Activated CD8-positive, alpha-beta memory T cell treated with anti-CD3 and anti-CD28 coated beads for 36 hours (primary cell): ENCODE results near the gene OR2M2. TPM values are rescaled to one million over a fixed set of nuclear protein-coding genes. Genes with fewer than 3 reads are reported as not detected.

ENCODE experiments used
- CTCF ChIA-PET: fragments of 350-600 bp; sonication (Branson Sonifier 250); formaldehyde crosslinking; loops from one replicate; lab custom pipeline; 2021; ENCODE audit warnings: antibody characterized with exemption; lab: Charles Lee
- POLR2A ChIA-PET: fragments of 350-600 bp; sonication (Branson Sonifier 250); formaldehyde crosslinking; loops from one replicate; lab custom pipeline; 2021; ENCODE audit warnings: antibody characterized with exemption; lab: Charles Lee
- total RNA-seq, 2 experiments: library from RNA; stranded (reverse); gene quantifications; one replicate each; pipeline ENCODE4 v1.2.3, GENCODE V29; 2021

The OR2M2 gene, protein sequence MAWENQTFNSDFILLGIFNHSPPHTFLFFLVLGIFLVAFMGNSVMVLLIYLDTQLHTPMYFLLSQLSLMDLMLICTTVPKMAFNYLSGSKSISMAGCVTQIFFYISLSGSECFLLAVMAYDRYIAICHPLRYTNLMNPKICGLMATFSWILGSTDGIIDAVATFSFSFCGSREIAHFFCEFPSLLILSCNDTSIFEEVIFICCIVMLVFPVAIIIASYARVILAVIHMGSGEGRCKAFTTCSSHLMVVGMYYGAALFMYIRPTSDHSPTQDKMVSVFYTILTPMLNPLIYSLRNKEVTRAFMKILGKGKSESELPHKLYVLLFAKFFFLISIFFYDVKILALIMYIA
- total RNA-seq, result not detected

DNA sequence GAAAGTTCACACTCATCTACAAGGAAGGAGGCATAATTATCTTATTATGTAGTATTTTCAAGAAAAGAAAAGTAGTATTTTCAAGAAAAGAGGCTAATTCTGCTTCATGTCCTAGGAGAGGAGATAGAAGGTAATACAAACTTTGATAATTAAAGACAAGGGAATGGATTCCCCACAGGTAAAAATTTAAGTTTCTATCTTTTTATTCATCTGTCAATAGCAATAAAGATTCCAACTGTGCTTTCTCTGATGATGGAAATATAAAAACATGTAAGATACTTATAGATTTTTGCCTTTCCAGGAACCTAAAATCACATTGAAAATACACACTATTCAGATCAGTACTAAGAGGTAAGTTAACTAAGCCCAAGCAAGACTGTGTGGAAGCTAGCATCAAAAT is at the start of gene OR2M2:
Gene OR2M2, plus strand, starts transcription at position 301 of the 400 bp plus-strand sequence. CDS start 5,165 bp downstream, outside the sequence.
- ChIA-PET POLR2A (no interaction called here), CTCF (no interaction called here)

DNA sequence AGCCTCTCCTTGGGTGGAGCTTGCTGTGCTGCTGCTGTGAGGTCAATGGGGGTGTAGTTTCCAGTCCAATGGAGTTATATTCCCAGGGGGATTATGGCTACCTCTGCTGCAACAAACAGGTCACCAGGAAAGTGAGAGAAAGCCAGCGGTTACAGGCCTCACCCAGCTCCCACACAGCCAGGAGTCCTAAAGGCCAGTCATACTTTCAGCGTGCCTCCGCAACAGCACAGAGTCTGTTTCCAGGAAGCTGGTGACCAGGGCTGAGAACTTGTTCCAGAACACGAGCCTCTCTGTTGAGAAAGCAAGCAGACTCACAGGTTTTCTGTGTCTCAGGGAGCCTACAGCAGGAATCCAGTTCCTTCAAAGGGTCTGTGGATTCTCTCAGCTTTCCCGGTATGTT is 47.0 kb upstream of the OR2M2 start:
- POLR2A ChIA-PET, result no interaction called here
- CTCF ChIA-PET, result no interaction called here

DNA sequence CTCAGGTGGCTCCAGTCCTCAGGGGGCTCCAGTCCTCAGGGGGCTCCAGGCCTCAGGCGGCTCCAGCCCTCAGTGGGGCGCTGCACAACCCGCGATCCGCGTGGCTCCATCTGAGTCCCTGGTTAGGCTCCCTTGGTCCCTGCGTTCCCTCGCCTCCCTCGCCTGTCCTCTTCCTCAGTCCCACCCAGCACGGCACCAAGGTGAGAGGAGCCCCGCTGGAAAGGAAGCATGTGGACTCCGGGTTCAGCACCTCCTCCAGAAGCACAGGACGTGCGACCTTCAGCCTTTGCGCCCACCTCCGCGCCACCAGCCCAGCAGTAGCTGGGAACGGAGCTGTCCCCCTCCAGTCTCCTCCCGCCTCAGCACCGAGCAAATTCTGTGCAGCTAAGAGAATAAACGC is 37.8 kb upstream of the OR2M2 start:
- CTCF ChIA-PET, result no interaction called here
- POLR2A ChIA-PET, result no interaction called here

DNA sequence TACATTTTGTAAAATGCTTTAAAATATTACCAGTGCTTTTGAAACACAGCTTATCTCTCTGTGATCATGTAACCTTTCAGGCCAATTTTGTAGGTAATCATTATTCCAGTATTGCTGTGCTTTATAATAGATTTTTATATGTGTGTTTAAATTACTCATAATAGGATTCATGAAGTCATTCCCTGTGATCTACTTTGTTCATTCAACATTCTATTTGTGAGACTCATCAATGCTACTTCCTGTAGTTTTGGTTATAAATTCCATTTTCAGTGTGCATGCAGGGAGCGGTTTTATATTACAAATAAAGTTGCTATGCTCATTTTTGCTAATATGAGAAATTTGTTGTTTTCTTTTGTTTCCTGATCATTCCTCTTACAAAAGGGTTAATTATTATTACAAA is 33.8 kb upstream of the OR2M2 start:
- POLR2A ChIA-PET, result no interaction called here

DNA sequence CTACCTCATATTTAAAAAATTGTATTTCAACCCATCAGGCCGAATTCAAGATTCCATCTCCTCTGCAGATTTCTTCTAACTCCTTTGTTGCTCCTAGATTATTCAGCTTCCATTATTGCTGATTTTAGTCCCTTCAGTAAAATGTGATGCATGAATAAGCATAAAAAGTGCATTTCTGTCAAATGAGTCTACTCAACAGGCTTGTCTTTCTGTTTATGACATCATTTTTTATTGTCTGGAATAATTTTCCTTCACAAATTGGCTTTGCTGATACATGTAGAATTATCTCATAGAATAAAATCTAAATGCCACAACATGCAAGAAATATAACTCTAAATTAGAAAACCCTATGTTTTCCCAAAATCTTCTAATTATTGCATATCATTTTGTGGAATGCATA is 31.3 kb upstream of the OR2M2 start:
- CTCF ChIA-PET, result no interaction called here
- POLR2A ChIA-PET, result no interaction called here

More for the DNA sequence above, 33.8 kb upstream of the OR2M2 start:
- CTCF ChIA-PET, result no interaction called here

DNA sequence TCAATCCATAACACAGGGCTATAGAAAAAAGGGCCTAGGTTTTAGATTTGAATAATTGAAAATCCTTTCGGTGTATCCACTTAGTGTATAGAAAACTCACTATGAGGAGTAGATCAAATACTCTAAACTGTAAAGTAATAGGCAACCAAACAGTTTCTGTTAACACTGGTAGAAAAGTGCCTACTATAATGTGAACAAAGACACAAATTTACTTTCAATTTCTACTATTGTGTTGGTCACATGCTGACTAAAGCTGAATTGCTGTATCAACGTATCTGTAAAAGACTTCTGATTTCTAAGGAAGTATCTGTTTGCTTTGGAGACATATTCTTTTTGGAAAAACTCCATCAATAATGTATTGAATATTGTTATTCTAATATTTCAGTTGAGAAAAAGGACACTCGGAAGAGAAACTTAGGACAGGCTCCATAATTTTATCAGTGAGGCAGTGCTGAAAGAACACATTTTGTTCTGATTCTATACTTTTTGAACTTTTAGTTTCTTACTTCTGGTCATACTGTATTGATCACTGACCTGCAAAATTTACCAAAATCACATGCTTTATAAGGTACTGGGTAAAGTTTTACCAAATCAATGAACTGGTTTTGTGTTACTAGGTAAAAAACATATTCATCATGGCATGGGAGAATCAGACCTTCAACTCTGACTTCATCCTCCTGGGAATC is 30.0 kb upstream of the OR2M2 start, which contains the start of gene OR2M5:
Gene OR2M5, plus strand, starts transcription at position 636 of the 686 bp plus-strand sequence. Its CDS starts 0 bp downstream, at position 636.
- POLR2A ChIA-PET, result no interaction called here
- CTCF ChIA-PET, result no interaction called here

DNA sequence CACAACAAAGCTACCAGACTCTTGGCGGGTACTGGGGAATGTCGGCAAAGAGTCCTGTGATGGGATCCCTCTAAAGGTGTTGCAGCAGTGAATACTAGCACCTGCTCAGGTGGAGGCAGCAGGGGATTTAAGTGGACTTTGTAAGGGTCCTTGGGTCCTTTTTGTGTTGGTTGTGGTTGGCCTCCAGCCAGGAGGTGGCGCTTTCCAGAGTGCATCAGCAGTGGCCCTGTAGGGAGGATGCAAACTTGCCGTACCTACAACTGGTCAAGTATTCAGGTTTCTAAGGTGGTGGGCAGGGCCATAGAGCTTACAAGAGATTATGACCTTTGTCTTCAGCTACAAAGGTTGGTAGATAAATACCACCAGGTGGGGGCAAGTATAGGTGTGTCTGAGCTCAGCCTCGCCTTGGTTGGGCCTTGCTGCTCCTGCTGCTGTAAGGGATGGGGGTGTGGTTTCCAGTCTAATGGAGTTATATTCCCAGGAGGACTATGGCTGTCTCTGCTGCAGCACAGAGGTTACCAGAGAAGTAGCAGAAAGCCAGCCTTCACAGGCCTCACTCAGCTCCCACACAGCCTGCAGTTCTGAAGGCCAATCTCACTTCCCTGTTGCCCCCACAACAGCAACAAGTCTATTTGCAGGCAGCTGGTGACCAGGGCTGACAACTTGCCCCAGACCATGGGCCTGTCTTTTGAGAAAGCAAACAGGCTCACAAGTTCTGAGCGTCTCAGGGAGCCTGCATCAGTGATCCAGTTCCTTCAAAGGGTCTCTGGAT is 22.4 kb upstream of the OR2M2 start:
- CTCF ChIA-PET, result no interaction called here
- POLR2A ChIA-PET, result no interaction called here

DNA sequence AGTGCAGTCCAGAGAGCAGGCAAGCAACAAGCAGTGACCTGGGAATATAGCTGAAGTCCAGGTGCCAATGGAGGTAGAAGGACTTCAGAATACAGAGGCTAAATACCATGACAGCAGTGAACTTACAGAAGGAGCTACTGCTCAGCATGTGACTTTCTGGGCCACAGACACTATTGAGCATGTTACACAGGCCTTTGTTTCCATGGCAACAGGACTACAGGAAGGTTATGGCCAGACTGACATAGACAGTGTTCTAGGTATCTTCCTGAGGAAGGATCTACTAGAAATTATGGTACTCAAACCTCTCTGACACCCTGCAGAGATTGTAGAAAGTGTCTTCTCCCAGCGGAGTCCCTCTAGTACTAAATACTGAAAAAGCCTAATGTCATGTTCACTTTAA is 18.7 kb upstream of the OR2M2 start:
- POLR2A ChIA-PET, result no interaction called here

DNA sequence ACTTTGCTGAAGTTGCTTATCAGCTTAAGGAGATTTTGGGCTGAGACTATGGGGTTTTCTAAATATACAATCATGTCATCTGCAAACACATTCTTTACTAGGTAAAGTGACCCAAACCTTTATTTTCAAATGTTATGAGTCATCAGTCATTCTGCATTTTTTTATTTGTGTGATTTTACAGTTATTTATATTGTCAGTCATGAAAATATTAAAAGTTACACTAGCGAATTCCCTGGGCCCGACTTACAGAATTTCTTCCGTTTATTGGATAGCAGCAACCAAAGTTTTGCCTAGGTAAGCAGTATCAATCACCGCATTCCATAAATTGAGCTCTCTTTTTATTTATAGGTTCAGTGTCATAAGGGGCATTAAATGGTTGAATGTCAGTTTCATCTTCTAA is 15.9 kb upstream of the OR2M2 start:
- CTCF ChIA-PET, result no interaction called here
- POLR2A ChIA-PET, result no interaction called here

More for the DNA sequence above, 18.7 kb upstream of the OR2M2 start:
- CTCF ChIA-PET, result no interaction called here

DNA sequence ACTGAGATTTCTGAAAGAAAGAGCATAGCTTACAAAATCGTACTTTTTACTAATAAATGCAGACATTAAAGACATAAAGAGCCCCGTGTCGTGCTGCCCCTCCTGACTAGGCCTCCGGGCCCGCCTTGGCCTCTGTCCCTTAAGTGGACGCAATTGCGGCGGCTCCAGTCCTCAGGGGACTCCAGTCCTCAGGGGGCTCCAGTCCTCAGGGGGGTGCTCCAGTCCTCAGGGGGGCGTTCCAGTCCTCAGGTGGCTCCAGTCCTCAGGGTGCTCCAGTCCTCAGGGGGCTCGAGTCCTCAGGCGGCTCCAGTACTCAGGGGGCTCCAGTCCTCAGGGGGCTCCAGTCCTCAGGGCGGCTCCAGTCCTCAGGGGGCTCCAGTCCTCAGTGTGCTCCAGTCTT is 10.6 kb upstream of the OR2M2 start:
- CTCF ChIA-PET, result no interaction called here
- POLR2A ChIA-PET, result no interaction called here

DNA sequence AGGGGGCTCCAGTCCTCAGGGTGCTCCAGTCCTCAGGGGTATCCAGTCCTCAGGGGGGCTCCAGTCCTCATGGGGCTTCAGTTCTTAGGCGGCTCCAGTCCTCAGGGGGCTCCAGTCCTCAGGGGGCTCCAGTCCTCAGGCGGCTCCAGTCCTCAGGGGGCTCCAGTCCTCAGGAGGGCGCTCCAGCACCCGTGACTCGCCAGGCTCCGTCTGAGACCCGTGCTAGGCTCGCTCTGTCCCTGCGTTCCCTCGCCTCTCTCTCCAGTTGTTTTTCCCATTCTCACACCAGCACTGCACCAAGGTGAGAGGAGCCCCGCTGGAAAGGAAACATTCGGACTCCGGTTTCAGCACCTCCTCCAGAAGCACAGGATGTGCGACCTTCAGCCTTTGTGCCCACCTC is 9.4 kb upstream of the OR2M2 start:
- CTCF ChIA-PET, result no interaction called here
- POLR2A ChIA-PET, result no interaction called here

DNA sequence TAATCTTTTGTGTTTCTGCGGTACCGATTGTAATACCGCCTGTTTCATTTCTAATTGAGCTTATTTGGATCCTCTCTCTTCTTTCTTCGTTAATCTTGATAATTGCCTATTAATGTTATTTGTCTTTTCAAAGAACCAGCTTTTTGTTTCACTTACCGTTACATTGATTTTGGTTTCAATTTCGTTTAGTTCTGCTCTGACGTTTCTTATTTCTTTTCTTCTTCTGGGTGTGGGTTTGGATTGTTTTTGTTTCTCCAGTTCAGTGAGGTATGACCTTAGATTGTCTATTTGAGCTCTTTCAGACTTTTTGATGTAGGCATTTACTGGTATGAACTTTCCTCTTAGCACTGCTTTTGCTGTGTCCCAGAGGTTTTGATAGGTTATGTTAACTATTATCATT is 9.4 kb downstream of the OR2M2 start:
- ChIA-PET CTCF (no interaction called here), POLR2A (no interaction called here)

DNA sequence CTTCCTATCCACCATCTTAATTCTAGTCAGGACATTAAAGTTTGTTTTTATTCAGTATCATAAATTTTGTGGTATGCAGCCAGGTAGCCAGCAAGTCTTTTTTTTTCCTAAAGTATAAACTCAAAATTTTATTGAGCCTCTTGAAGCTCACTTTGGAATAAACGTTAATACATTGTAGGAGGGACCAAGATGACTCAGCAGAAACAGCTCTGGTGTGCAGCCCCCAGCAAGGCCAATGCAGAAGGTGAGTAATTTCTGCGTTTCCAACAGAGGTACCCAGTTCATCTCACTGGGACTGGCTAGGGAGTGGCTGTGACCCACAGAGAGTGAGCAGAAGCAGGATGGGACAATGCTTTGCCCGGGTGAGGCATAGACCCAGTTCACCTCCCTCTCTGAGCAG is 12.7 kb downstream of the OR2M2 start:
- CTCF ChIA-PET, result no interaction called here
- POLR2A ChIA-PET, result no interaction called here

DNA sequence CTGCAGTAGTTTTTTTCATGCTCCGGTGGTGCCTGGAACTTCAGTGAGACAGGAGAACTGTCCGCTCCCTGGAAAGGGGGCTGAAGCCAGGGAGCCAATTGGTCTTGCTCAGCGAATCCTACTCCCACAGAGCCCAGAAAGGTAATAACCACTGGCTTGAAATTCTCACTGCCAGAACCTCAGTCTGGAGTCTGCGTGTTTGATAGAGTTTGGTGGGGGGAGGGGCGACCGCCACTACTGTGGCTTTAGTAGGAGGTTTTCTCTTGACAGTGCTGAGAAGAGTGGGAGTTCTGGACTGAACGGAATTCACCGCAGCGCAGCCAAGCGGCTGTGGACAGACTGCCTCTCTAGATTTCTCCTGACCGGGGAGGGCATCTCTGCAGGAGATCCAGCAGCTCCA is 14.4 kb downstream of the OR2M2 start:
- CTCF ChIA-PET, result no interaction called here

DNA sequence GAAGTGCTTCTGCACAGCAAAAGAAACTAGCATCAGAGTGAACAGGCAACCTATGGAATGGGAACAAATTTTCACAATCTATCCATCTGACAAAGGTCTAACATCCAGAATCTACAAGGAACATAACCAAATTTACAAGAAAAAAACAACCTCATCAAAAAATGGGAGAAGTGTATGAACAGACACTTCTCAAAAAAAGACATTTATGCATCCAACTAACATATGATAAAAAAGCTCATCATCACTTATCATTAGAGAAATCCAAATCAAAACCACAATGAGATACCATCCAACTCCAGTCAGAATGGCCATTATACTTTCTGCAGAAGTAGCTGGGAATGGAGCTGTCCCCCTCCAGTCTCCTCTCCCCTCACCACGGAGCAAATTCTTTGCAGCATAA is 19.5 kb downstream of the OR2M2 start:
- CTCF ChIA-PET, result no interaction called here
- POLR2A ChIA-PET, result no interaction called here

More for the DNA sequence above, 14.4 kb downstream of the OR2M2 start:
- POLR2A ChIA-PET, result no interaction called here

DNA sequence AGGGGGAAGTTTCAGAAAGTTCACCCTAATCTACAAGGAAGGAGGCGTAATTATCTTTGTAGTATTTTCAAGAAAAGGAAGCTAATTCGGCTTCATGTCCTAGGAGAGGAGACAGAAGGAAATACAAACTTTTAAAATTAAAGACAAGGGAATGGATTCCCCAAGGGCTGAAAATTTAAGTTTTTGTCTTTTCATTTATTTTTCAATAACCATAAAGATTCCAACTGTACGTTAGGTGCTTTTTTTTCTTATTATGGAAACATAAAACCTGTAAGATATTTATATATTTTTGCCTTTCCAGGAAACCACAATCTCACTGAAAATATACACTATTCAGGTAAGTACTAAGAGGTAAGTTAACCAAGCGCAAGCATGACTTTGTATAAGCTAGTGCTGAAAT is 22.3 kb downstream of the OR2M2 start, which contains the start of gene OR2M3:
Gene OR2M3, plus strand, starts transcription at position 301 of the 400 bp plus-strand sequence. CDS start 5,803 bp downstream, outside the sequence.
- POLR2A ChIA-PET, result no interaction called here
- CTCF ChIA-PET, result no interaction called here

DNA sequence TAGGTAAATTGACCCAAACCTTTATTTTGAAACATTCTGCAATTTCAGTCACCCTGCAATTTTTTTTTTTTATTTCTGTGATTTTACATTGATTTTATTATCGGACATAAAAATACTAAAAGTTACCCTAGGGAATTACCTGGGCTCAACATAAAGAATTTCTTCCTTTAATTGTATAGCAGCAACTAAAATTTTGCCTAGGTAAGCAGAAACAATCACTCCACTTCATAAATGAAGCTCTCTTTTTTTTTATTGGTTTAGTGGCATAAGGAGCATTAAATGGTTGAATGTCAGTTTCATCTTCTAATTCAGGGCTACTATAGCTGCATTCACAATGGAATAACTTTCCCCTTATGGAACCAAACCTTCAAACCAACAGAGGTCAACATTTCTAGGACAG is 41.3 kb downstream of the OR2M2 start:
- ChIA-PET CTCF (no interaction called here), POLR2A (no interaction called here)

DNA sequence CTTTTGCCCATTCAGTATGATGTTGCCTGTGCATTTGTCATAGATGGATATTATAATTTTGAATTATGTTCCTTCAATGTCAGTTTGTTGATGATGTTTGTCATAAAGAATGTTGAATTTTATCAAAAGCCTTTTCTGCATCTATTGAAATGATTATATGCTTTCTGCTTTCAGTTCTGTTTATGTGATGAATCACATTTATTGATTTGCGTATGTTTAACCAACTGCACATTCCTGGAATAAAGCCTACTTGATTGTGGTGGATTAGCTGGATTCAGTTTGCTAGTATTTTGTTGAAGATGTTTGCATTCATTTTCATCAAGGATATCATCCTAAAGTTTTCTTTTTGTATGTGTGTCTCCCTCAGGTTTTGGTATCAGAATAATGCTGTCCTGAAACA is 50.9 kb downstream of the OR2M2 start:
- POLR2A ChIA-PET, result no interaction called here
- CTCF ChIA-PET, result no interaction called here

DNA sequence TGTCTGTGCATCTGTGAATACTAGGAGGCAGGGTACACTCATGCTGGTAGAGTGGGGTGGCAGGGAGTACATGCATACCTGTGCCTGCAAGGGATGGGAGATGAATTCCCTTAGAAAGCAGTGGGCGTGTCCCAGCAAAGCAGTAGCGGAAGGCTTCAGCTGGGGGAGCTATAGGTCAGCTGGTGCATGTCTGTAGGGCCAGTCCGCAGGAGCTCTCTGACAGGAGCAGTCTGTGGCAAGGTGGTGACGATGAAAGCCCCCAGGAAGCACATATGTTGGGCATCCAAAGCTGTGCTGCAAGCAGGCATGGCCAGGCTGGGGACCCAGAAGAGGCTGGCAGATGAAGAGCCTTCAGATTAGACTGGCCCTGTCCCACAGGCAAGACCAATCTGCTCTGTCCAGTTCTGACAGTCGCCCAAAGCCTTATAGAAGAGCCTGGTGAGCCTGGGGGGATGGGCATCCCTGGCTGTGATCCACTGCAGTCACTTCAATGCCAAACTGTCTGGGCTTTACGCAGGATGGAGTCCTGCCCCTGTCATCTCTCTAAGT is 54.8 kb downstream of the OR2M2 start:
- ChIA-PET POLR2A (no interaction called here), CTCF (no interaction called here)
